ENCODE measurements around the gene NUMBL.

NUMBL gene

DNA sequence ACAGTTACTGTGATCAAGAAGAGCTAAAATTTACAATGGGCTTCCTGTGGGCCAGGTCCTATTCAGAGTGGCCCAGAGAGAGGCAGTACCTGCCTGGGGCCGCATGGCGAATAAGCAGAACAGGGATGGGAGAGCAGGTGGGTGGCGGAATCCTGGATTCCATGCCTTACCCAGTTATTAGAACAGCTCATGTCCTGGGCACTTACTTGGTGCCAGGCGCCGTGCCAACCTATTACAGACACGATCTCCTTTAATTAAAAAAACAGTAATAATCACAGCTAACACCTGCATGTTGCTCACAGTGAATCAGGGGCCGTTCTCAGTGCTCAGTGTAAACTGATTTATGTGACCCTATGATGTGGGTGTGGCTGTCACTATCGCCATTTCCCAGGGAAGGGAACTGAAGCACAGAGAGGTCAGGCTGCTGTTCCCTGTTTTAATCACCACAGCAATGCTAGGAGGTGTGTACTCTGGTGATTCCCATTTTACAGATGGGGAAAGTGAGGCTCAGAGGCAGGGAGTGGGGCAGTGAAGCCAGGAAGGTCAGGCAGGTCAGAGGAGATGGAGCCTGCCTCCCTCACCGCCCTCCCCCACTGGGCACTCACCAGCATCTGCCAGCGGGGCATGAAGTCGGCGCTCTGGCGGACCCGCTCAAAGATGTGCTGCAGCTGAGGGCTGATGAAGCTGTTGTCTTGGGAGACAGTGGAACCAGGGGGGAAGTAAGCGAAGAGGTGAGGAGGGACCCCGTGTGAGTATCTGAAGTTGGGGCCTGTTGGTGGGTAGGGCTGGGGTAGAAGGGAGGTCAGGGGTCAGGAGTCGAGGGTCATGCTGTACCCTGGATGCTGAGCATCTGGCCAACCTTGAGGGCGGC, 14.3 kb upstream of the NUMBL start:
- TF ChIP-seq, protein P1, sequence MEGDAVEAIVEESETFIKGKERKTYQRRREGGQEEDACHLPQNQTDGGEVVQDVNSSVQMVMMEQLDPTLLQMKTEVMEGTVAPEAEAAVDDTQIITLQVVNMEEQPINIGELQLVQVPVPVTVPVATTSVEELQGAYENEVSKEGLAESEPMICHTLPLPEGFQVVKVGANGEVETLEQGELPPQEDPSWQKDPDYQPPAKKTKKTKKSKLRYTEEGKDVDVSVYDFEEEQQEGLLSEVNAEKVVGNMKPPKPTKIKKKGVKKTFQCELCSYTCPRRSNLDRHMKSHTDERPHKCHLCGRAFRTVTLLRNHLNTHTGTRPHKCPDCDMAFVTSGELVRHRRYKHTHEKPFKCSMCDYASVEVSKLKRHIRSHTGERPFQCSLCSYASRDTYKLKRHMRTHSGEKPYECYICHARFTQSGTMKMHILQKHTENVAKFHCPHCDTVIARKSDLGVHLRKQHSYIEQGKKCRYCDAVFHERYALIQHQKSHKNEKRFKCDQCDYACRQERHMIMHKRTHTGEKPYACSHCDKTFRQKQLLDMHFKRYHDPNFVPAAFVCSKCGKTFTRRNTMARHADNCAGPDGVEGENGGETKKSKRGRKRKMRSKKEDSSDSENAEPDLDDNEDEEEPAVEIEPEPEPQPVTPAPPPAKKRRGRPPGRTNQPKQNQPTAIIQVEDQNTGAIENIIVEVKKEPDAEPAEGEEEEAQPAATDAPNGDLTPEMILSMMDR (IDR thresholded peaks at IDR 0.05; ENCODE audit: low read depth, low read length, missing control alignments), result no peak
- H3K4me3 ChIP-seq (ENCODE audit: low read depth, low read length), result no peak overlapping the region
- DNase-seq (ENCODE audit: low read depth), result no peak

DNA sequence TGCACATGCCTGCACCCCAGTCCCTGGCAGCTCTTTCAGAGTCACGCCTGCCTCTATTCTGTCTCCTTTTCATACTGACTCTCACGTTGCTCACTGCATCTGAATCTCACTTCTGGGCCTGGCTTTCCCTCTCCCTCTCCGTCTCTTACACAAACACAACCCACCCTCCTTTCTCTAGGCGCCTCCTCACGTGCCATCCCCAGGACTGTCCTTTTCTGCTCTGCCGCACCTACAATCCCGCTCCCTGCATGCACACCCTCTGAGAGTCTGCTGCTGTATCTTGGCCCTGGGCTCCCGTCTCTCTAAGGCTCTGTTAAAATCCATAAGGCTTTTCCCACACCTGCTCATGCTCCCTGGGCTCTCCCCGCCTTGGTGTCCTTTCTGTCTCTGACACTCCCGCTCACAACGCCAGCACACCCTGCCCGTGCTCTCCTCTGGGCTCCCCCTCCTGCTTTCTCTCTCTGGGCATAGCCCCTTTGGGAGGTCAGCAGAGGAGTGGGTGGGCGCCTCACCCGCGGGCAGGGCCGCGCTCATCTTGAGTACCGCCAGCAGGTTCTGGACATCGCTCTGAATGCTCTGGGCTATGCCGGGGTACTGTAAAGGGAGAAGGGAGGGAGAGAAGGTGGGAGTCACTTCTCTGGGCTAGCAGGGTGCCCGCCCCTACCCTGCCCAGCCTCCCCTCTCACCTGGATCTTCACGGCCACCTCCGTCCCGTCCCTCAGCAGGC, 12.7 kb upstream of the NUMBL start:
- TF ChIP-seq, protein P1 (IDR thresholded peaks at IDR 0.05; ENCODE audit: low read depth, low read length, missing control alignments), result no peak
- no peak for DNase-seq (ENCODE audit: low read depth)
- no peak overlapping the region for H3K4me3 ChIP-seq (ENCODE audit: low read depth, low read length)

DNA sequence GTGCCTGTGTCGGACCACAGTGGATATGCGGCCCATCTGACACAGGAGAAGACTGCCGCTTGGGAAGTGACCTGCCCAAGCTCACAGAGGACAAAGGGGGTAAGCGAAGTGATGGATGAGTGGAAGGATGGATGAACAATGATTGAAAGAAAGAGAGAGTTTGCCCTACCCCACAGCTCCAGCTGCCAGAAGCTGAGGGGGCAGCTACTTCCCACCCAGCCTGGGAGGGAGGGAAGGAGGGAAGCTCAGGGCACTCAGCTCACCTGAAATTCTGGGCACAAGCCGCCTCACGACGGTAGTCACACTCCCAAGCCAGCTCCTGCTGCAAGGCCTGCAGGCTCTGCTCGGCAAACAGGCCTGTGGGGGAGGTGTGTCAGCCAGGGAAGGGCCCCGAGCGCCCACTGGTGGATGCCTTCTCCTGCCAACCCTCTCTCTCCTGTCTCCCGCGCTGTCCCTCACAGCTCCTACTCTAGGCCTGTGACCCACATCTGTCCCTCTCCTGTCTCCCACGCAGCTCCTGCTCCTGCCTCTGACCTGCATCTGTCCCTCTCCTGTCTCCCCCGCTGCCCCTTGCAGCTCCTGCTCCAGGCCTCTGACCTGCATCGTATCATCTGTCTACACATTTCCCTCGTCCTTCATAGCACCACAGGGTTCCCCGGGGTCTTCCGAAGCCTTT, 12.0 kb upstream of the NUMBL start:
- TF ChIP-seq, protein P1 (IDR thresholded peaks at IDR 0.05; ENCODE audit: low read depth, low read length, missing control alignments), result no peak
- DNase-seq (ENCODE audit: low read depth), result no peak
- no peak overlapping the region for H3K4me3 ChIP-seq (ENCODE audit: low read depth, low read length)

DNA sequence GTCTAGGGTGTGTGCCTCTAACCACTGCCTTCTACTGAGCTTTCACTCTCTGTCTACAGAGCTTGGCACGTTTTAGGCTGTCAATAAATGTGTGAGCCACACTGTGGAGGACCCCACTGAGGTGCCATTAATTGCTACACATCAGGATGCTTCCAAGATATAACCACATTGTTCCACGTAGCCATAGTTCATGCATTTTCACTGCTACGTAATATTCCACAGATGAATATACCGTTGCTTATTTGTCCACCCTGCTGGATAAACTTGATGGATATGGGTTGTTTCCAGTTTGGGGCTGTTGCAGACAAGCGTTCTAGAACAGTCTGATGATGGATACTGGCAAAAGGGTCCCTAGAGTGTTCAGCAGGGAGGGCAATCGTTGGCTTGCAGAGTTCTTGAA, 11.3 kb upstream of the NUMBL start:
- TF ChIP-seq, protein P1 (IDR thresholded peaks at IDR 0.05; ENCODE audit: low read depth, low read length, missing control alignments), result no peak
- no peak for DNase-seq (ENCODE audit: low read depth)
- no peak overlapping the region for H3K4me3 ChIP-seq (ENCODE audit: low read depth, low read length)

DNA sequence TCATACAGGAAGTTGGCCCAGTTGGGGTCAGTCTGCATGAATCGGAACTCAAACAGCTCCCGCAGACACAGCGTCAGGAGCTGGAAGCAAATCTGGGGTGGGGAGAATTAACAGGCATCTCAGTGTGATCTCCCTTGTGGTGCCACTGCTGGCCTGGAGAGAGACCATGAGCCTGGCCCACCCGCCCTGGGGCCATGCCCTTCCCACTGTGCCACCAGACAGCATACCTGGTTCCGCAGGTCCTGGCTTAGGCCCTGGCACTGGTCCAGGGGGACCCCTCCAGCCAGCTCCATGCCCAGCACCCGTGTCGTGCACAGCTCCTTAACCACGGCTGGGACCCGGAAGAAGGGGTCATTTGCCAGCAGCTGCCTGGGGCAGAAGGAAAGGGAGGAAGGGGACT, 9.6 kb upstream of the NUMBL start:
- H3K4me3 ChIP-seq (ENCODE audit: low read depth, low read length), result no peak overlapping the region
- TF ChIP-seq, protein P1 (IDR thresholded peaks at IDR 0.05; ENCODE audit: low read depth, low read length, missing control alignments), result no peak
- no peak for DNase-seq (ENCODE audit: low read depth)

DNA sequence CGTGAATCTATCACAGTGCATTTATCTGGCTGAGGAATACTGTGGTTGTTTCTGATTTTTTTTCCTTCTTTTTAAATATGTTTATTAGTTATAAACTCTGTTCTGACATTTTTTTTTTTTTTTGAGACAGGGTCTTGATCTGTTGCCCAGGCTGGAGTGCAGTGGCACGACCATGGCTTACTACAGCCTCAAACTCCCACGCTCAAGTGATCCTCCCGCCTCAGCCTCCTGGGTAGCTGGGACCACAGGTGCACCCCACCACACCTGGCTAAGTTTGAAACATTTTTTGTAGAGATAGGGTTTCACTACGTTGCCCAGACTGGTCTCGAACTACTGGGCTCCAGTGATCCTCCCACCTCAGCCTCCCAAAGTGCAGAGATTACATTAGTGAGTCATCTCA, 6.6 kb upstream of the NUMBL start:
- H3K4me3 ChIP-seq (ENCODE audit: low read depth, low read length), result no peak overlapping the region
- TF ChIP-seq, protein P1 (IDR thresholded peaks at IDR 0.05; ENCODE audit: low read depth, low read length, missing control alignments), result no peak
- DNase-seq (ENCODE audit: low read depth), result no peak

Data from GM12864 (cell line).